ENCODE results near the gene VPS4A.

DNA sequence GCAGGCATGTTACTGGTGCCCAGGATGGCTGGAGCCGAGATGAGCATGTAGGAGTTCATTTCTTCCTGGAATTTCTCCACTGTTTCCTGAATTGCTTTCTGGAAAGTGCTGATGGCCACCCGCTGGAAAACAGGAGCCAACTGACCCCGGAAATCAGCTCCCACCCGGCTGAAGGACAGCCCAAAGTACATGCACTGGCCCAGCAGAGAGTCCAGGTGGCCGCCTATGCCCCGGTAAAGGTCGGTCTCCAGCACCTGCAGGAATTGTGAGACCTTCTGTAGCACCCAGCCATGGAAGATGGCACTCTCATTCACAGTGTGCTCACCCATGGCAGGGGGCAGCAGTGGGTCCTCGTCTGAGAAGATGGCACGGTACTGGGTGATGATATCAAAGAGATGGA, 23.5 kb downstream of the VPS4A start:
- TF ChIP-seq POLR2AphosphoS5 (IDR thresholded peaks at IDR 0.05; ENCODE audit: borderline replicate concordance, low read depth, low read length), result no peak
- no peak for TF ChIP-seq EZH2 (IDR thresholded peaks at IDR 0.05)

All from SK-N-MC (cell line).